GM18517 (cell line): Measurements from ENCODE around the gene IL13.
"Not testable (repeated sequence)": the region's sequence is repeated elsewhere in the genome, so short reads cannot be mapped to it uniquely, and the experiment has no call there.

Experiments
- ATAC-seq: cut with Tn5 transposase; IDR thresholded peaks from one replicate; pipeline ENCODE4 v1.9.1; 2021; ENCODE audit warnings: mild to moderate bottlenecking, moderate library complexity; ENCODE audit not compliant: unreplicated experiment

Gene IL13

GRCh38 chr5:132687995-132688394 lies 30.0 kb downstream of the IL13 start:
- ATAC-seq: no peak

GRCh38 chr5:132688536-132689339 lies 30.8 kb downstream of the IL13 start:
- ATAC-seq: peak; percentile 44

- ATAC-seq: no peak
Observed at GRCh38 chr5:132689513-132689912, 31.5 kb downstream of the IL13 start.

GRCh38 chr5:132690156-132690555 lies 32.2 kb downstream of the IL13 start:
- no peak for ATAC-seq

- not testable (repeated sequence) for ATAC-seq
Observed at GRCh38 chr5:132691755-132692631, 34.0 kb downstream of the IL13 start.

- ATAC-seq: no peak
Observed at GRCh38 chr5:132692632-132692967, 34.6 kb downstream of the IL13 start.

- ATAC-seq: no peak
Observed at GRCh38 chr5:132695956-132696355, 38.0 kb downstream of the IL13 start.

GRCh38 chr5:132704875-132705274 lies 46.9 kb downstream of the IL13 start:
- no peak for ATAC-seq

- ATAC-seq: no peak
Observed at GRCh38 chr5:132708645-132709044, 50.7 kb downstream of the IL13 start.
